HEK293 (cell line): ENCODE data around the gene FAM228B.

ENCODE experiments used
- BCL11A ChIP-seq: fragments of 450-650 bp; formaldehyde crosslinking; IDR thresholded peaks from 2 replicates; pipeline ENCODE4 v1.5.1; 2016; ENCODE audit warnings: low read depth, missing biosample characterization, missing genetic modification characterization
- GLI2 ChIP-seq: fragments of 450-650 bp; formaldehyde crosslinking; IDR thresholded peaks from 2 replicates; pipeline ENCODE4; 2017; ENCODE audit warnings: missing biosample characterization, missing genetic modification characterization, low read depth, borderline replicate concordance
- KLF7 ChIP-seq: fragments of 450-650 bp; formaldehyde crosslinking; IDR thresholded peaks from 2 replicates; pipeline ENCODE4 v1.5.1; 2016; ENCODE audit warnings: missing biosample characterization, missing genetic modification characterization, borderline replicate concordance
- KLF8 ChIP-seq: fragments of 450-650 bp; formaldehyde crosslinking; IDR thresholded peaks from 2 replicates; pipeline ENCODE4 v1.5.1; 2016; ENCODE audit warnings: missing biosample characterization, missing genetic modification characterization
- PRDM2 ChIP-seq: fragments of 450-650 bp; formaldehyde crosslinking; IDR thresholded peaks from 2 replicates; pipeline ENCODE4 v1.5.1; 2016; ENCODE audit warnings: missing biosample characterization, missing genetic modification characterization, borderline replicate concordance
- SCRT2 ChIP-seq: fragments of 450-650 bp; formaldehyde crosslinking; IDR thresholded peaks from 2 replicates; pipeline ENCODE4 v1.5.1; 2016; ENCODE audit warnings: missing biosample characterization, missing genetic modification characterization
- TRIM28 ChIP-seq: IDR thresholded peaks from 2 replicates; pipeline ENCODE4 v1.6.1; 2011; ENCODE audit warnings: low read length, control low read depth, borderline replicate concordance
- TSHZ1 ChIP-seq: fragments of 450-650 bp; formaldehyde crosslinking; IDR thresholded peaks from 2 replicates; pipeline ENCODE4 v1.5.1; 2016; ENCODE audit warnings: missing biosample characterization, missing genetic modification characterization, borderline replicate concordance
- ZBTB44 ChIP-seq: fragments of 450-650 bp; IDR thresholded peaks from 2 replicates; pipeline ENCODE4 v1.5.1; 2018; ENCODE audit warnings: missing biosample characterization, mild to moderate bottlenecking, missing genetic modification characterization
- ZFP69B ChIP-seq: fragments of 450-650 bp; formaldehyde crosslinking; IDR thresholded peaks from 2 replicates; pipeline ENCODE4 v1.5.1; 2016; ENCODE audit warnings: missing biosample characterization, missing genetic modification characterization
- ZNF132 ChIP-seq: fragments of 450-650 bp; formaldehyde crosslinking; IDR thresholded peaks from 2 replicates; pipeline ENCODE4 v1.5.1; 2017; ENCODE audit warnings: missing biosample characterization, missing genetic modification characterization, borderline replicate concordance
- ZNF18 ChIP-seq: fragments of 450-650 bp; formaldehyde crosslinking; IDR thresholded peaks from 2 replicates; pipeline ENCODE4 v1.5.1; 2016; ENCODE audit warnings: missing biosample characterization, missing genetic modification characterization
- ZNF311 ChIP-seq: fragments of 450-650 bp; formaldehyde crosslinking; IDR thresholded peaks from 2 replicates; pipeline ENCODE4 v1.5.1; 2017; ENCODE audit warnings: missing biosample characterization, missing genetic modification characterization, borderline replicate concordance
- ZNF324 ChIP-seq: fragments of 450-650 bp; formaldehyde crosslinking; IDR thresholded peaks from 2 replicates; pipeline ENCODE4 v1.5.1; 2016; ENCODE audit warnings: missing biosample characterization, missing genetic modification characterization
- ZNF423 ChIP-seq: fragments of 450-650 bp; formaldehyde crosslinking; IDR thresholded peaks from 2 replicates; pipeline ENCODE4 v1.5.1; 2016; ENCODE audit warnings: missing biosample characterization, missing genetic modification characterization
- ZNF639 ChIP-seq: fragments of 450-650 bp; formaldehyde crosslinking; IDR thresholded peaks from 2 replicates; pipeline ENCODE4 v1.5.1; 2016; ENCODE audit warnings: missing biosample characterization, missing genetic modification characterization
- ZNF660 ChIP-seq: fragments of 450-650 bp; IDR thresholded peaks from 2 replicates; pipeline ENCODE4 v1.5.1; 2018; ENCODE audit warnings: missing biosample characterization, mild to moderate bottlenecking, missing genetic modification characterization
- ZNF670 ChIP-seq: fragments of 450-650 bp; formaldehyde crosslinking; IDR thresholded peaks from 2 replicates; pipeline ENCODE4 v1.5.1; 2016; ENCODE audit warnings: missing biosample characterization, missing genetic modification characterization, low read depth
- ZNF692 ChIP-seq: fragments of 450-650 bp; formaldehyde crosslinking; IDR thresholded peaks from 2 replicates; pipeline ENCODE4 v1.5.1; 2016; ENCODE audit warnings: missing biosample characterization, missing genetic modification characterization
- ZNF704 ChIP-seq: fragments of 450-650 bp; formaldehyde crosslinking; IDR thresholded peaks from 2 replicates; pipeline ENCODE4 v1.5.1; 2016; ENCODE audit warnings: missing biosample characterization, missing genetic modification characterization
- ZNF76 ChIP-seq: fragments of 450-650 bp; formaldehyde crosslinking; IDR thresholded peaks from 2 replicates; pipeline ENCODE4; 2016; ENCODE audit warnings: low read depth, missing biosample characterization, missing genetic modification characterization, borderline replicate concordance

FAM228B gene

GRCh38 chr2:24123195-24123921 lies at the start of gene FAM228B, which contains the start of gene PFN4 (continued):
- TF ChIP-seq ZNF692 (tag by site-specific recombination) (0 out of 2 replicates have a peak, but pooled peaks have one; percentile 36), TSHZ1 (no peak), ZNF670 (no peak), ZNF660 (tag by site-specific recombination) (0 out of 2 replicates have a peak, but pooled peaks have one; percentile 65), ZFP69B (tag by site-specific recombination) (no peak), ZNF18 (tag by site-specific recombination) (no peak), ZNF639 (tag by site-specific recombination) (no peak), ZNF132 (no peak), KLF7 (tag by site-specific recombination) (no peak), TRIM28 (no peak), ZNF311 (tag by site-specific recombination) (no peak), SCRT2 (tag by site-specific recombination) (peak; percentile 9; the same call in 1 of the 2 replicates), PRDM2 (tag by site-specific recombination) (no peak), KLF8 (tag by site-specific recombination) (peak; percentile 49; the same call in 1 of the 2 replicates), ZNF324 (no peak), GLI2 (tag by site-specific recombination) (no peak), ZNF76 (tag by site-specific recombination) (peak; percentile 50; the same call in 1 of the 2 replicates), ZNF423 (tag by site-specific recombination) (no peak), BCL11A (no peak), ZBTB44 (tag by site-specific recombination) (no peak), ZNF704 (tag by site-specific recombination) (no peak)
